Esophagus muscularis mucosa (tissue), 3 donors: ENCODE measurements around the gene SMIM11.
"Not testable (repeated sequence)": the region's sequence is repeated elsewhere in the genome, so short reads cannot be mapped to it uniquely, and the experiment has no call there.

Experiments used
- POLR2A ChIP-seq: fragments of 450-650 bp; IDR thresholded peaks from one replicate; pipeline ENCODE4 v1.6.1; 2017; ENCODE audit warnings: antibody characterized with exemption, moderate library complexity, mild to moderate bottlenecking, low read depth
- POLR2AphosphoS5 ChIP-seq, 2 donors: sonication (generic); formaldehyde crosslinking; IDR thresholded peaks; one replicate each; pipeline ENCODE4 v1.6.1; 2017; ENCODE audit warnings: antibody characterized with exemption in 2 of 2
- TF ChIP-seq, protein P1 (sequence below), 3 experiments: fragments of 200-600 bp in 2 of 3; fragments of 450-650 bp in 1 of 3; sonication (generic) in 2 of 3; IDR thresholded peaks; one replicate each; pipeline ENCODE4 v1.5.1; 2017 to 2019; ENCODE audit warnings: antibody characterized with exemption in 3 of 3, mild to moderate bottlenecking in 2 of 3, moderate library complexity in 1 of 3

DNA sequence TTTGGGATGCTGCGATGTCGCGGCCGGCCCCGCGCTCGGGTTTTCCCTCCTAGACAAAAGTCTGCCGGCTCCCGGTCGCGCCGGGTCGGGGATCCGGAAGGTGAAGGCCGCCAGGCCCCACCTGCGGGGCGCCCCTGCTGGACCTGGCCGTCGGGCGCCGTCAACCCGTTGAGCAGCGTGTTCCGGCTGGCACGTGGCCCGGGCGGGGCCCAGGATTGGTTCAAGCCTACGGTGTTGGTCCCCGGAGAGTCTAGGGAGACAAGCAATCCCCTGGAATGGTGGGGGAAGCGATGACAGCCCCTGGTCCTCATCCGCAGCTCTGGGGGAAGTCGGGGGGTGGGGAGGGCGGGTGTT lies 289 bp downstream of the SMIM11 start:
- TF ChIP-seq POLR2A; POLR2AphosphoS5 (IDR thresholded peaks at IDR 0.05): not testable (repeated sequence)
- TF ChIP-seq, protein P1, sequence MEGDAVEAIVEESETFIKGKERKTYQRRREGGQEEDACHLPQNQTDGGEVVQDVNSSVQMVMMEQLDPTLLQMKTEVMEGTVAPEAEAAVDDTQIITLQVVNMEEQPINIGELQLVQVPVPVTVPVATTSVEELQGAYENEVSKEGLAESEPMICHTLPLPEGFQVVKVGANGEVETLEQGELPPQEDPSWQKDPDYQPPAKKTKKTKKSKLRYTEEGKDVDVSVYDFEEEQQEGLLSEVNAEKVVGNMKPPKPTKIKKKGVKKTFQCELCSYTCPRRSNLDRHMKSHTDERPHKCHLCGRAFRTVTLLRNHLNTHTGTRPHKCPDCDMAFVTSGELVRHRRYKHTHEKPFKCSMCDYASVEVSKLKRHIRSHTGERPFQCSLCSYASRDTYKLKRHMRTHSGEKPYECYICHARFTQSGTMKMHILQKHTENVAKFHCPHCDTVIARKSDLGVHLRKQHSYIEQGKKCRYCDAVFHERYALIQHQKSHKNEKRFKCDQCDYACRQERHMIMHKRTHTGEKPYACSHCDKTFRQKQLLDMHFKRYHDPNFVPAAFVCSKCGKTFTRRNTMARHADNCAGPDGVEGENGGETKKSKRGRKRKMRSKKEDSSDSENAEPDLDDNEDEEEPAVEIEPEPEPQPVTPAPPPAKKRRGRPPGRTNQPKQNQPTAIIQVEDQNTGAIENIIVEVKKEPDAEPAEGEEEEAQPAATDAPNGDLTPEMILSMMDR (IDR thresholded peaks at IDR 0.05) = not testable (repeated sequence)
